Trophoblast cell (in vitro differentiated cells and primary cell): ENCODE results near the gene TCF15.
A peak's percentile ranks its signal among the peaks of the same experiment; 100 is the strongest.

ENCODE experiments used
- DNase-seq, 2 donors: peaks; one replicate each; pipeline ENCODE4 v3.0.0-alpha.2; 2016
- H2AFZ ChIP-seq: 2 replicates; pipeline ENCODE4 v1.6.1; 2013; ENCODE audit warnings: low read length, moderate library complexity, mild to moderate bottlenecking; ENCODE audit not compliant: insufficient read depth, poor library complexity
- H2AK5ac ChIP-seq: 2 replicates; pipeline ENCODE4 v1.6.1; 2013; ENCODE audit warnings: mild to moderate bottlenecking, low read length
- H2BK120ac ChIP-seq: 2 replicates; pipeline ENCODE4 v1.6.1; 2013; ENCODE audit warnings: low read length, mild to moderate bottlenecking, moderate library complexity; ENCODE audit not compliant: insufficient read depth, poor library complexity
- H2BK12ac ChIP-seq: 2 replicates; pipeline ENCODE4 v1.6.1; 2013; ENCODE audit warnings: mild to moderate bottlenecking, low read length, moderate library complexity
- H2BK5ac ChIP-seq: 2 replicates; pipeline ENCODE4 v1.6.1; 2013; ENCODE audit warnings: low read length, low read depth, moderate library complexity, mild to moderate bottlenecking; ENCODE audit not compliant: poor library complexity
- H3K14ac ChIP-seq: 2 replicates; pipeline ENCODE4 v1.6.1; 2013; ENCODE audit warnings: mild to moderate bottlenecking, low read length
- H3K18ac ChIP-seq: 2 replicates; pipeline ENCODE4 v1.6.1; 2013; ENCODE audit warnings: mild to moderate bottlenecking, low read length
- H3K23ac ChIP-seq: 2 replicates; pipeline ENCODE4 v1.6.1; 2013; ENCODE audit warnings: low read length
- H3K27ac ChIP-seq: 2 replicates; pipeline ENCODE4 v1.5.1; 2013; ENCODE audit warnings: low read depth, mild to moderate bottlenecking, inconsistent platforms, low read length, moderate library complexity
- H3K27me3 ChIP-seq: 2 replicates; pipeline ENCODE4 v1.6.1; 2013; ENCODE audit warnings: inconsistent platforms, mild to moderate bottlenecking, low read length, moderate library complexity; ENCODE audit not compliant: insufficient read depth
- H3K36me3 ChIP-seq, 2 experiments: 1 replicate in 1 of 2; 2 replicates in 1 of 2; pipeline ENCODE4 v1.6.1; 2013; ENCODE audit warnings: low read length in 2 of 2, mild to moderate bottlenecking in 2 of 2, moderate library complexity in 1 of 2; ENCODE audit not compliant: insufficient read depth in 2 of 2, control insufficient read depth in 1 of 2
- H3K4ac ChIP-seq: 2 replicates; pipeline ENCODE4 v1.6.1; 2013; ENCODE audit warnings: low read depth, mild to moderate bottlenecking, low read length, moderate library complexity
- H3K4me1 ChIP-seq, 2 experiments: 1 replicate in 1 of 2; 2 replicates in 1 of 2; pipeline ENCODE4 v1.6.1; 2013; ENCODE audit warnings: low read length in 2 of 2, mild to moderate bottlenecking in 2 of 2, moderate library complexity in 1 of 2; ENCODE audit not compliant: insufficient read depth in 2 of 2, control insufficient read depth in 1 of 2
- H3K4me2 ChIP-seq: 2 replicates; pipeline ENCODE4 v1.6.1; 2013; ENCODE audit warnings: inconsistent platforms, mild to moderate bottlenecking, low read length, moderate library complexity
- H3K4me3 ChIP-seq: 2 replicates; pipeline ENCODE4 v1.5.1; 2013; ENCODE audit warnings: mild to moderate bottlenecking, low read depth, low read length, inconsistent platforms
- H3K79me1 ChIP-seq: one replicate; pipeline ENCODE4 v1.6.1; 2013; ENCODE audit warnings: low read length
- H3K79me2 ChIP-seq: 2 replicates; pipeline ENCODE4 v1.6.1; 2013; ENCODE audit warnings: low read length, mild to moderate bottlenecking; ENCODE audit not compliant: control insufficient read depth, insufficient read depth, poor library complexity
- H3K9ac ChIP-seq: 2 replicates; pipeline ENCODE4 v1.6.1; 2013; ENCODE audit warnings: mild to moderate bottlenecking, low read length
- H3K9me3 ChIP-seq: 2 replicates; pipeline ENCODE4 v1.6.1; 2013; ENCODE audit warnings: low read depth, mild to moderate bottlenecking, control low read depth, inconsistent platforms, low read length; ENCODE audit not compliant: insufficient read depth
- H4K12ac ChIP-seq: 2 replicates; pipeline ENCODE4 v1.6.1; 2013; ENCODE audit warnings: low read depth, mild to moderate bottlenecking, low read length, moderate library complexity
- H4K8ac ChIP-seq: 2 replicates; pipeline ENCODE4 v1.6.1; 2013; ENCODE audit warnings: low read depth, mild to moderate bottlenecking, low read length, moderate library complexity
- H4K91ac ChIP-seq: one replicate; pipeline ENCODE4 v1.6.1; 2013; ENCODE audit warnings: low read depth, mild to moderate bottlenecking, low read length, moderate library complexity
- WGBS: extraction: QIAGEN DNeasy Blood & Tissue Kit; methylation state at CpG from one replicate; pipeline ENCODE4 v1.1.7; 2013; ENCODE audit warnings: missing lambda C conversion rate; ENCODE audit not compliant: insufficient read length, insufficient coverage; ENCODE audit errors: extremely low coverage; 5-methylcytosine and 5-hydroxymethylcytosine counted together

TCF15 gene

GRCh38 chr20:634148-634925 is 24.2 kb upstream of the TCF15 start:
- no peaks in the 10 kb centered on the region for H3K36me3 ChIP-seq
- H3K27ac ChIP-seq: no peak overlapping the region
- no peak overlapping the region for H3K4me3 ChIP-seq
- H3K4ac ChIP-seq: no peak overlapping the region
- no peak overlapping the region for H2BK5ac ChIP-seq
- no peak overlapping the region for H2BK120ac ChIP-seq
- H3K4me1 ChIP-seq: peaks cover 0 to 4% of the 10 kb centered on the region in 2 experiments
- no peak overlapping the region for H3K18ac ChIP-seq
- WGBS: no CpG with 5 or more reads among the region's 14 CpGs
- no peak overlapping the region for H2BK12ac ChIP-seq
- H4K12ac ChIP-seq: no peak overlapping the region
- no peak overlapping the region for H3K14ac ChIP-seq
- H2AFZ ChIP-seq: no peak overlapping the region
- H4K91ac ChIP-seq: no peak overlapping the region
- H3K9me3 ChIP-seq: peaks cover 2% of the 10 kb centered on the region
- no peaks in the 10 kb centered on the region for H3K27me3 ChIP-seq
- no peaks in the 10 kb centered on the region for H3K79me2 ChIP-seq
- no peak overlapping the region for H3K4me2 ChIP-seq
- no peak overlapping the region for H2AK5ac ChIP-seq
- no peak overlapping the region for H3K9ac ChIP-seq
- no peak for DNase-seq
- H3K79me1 ChIP-seq: no peaks in the 10 kb centered on the region
- no peak overlapping the region for H3K23ac ChIP-seq
- H4K8ac ChIP-seq: no peak overlapping the region

GRCh38 chr20:631101-631500 is 21.0 kb upstream of the TCF15 start:
- H3K9me3 ChIP-seq: peaks cover 2% of the 10 kb centered on the region
- no peak overlapping the region for H3K4me2 ChIP-seq
- peak in 1 of 2 donors; percentile 24 for DNase-seq
- no peak overlapping the region for H2BK5ac ChIP-seq
- H3K23ac ChIP-seq: no peak overlapping the region
- no peaks in the 10 kb centered on the region for H3K79me2 ChIP-seq
- no peak overlapping the region for H2BK120ac ChIP-seq
- H3K4me1 ChIP-seq: no peaks in the 10 kb centered on the region
- H2AFZ ChIP-seq: no peak overlapping the region
- no peak overlapping the region for H2AK5ac ChIP-seq
- H3K9ac ChIP-seq: no peak overlapping the region
- no peaks in the 10 kb centered on the region for H3K27me3 ChIP-seq
- no peaks in the 10 kb centered on the region for H3K79me1 ChIP-seq
- H3K4ac ChIP-seq: no peak overlapping the region
- no peak overlapping the region for H4K91ac ChIP-seq
- no peak overlapping the region for H3K27ac ChIP-seq
- H3K14ac ChIP-seq: no peak overlapping the region
- H3K4me3 ChIP-seq: no peak overlapping the region
- H4K8ac ChIP-seq: no peak overlapping the region
- no CpG with 5 or more reads among the region's 1 CpG for WGBS
- no peaks in the 10 kb centered on the region for H3K36me3 ChIP-seq
- H4K12ac ChIP-seq: no peak overlapping the region
- no peak overlapping the region for H3K18ac ChIP-seq
- no peak overlapping the region for H2BK12ac ChIP-seq

DNA sequence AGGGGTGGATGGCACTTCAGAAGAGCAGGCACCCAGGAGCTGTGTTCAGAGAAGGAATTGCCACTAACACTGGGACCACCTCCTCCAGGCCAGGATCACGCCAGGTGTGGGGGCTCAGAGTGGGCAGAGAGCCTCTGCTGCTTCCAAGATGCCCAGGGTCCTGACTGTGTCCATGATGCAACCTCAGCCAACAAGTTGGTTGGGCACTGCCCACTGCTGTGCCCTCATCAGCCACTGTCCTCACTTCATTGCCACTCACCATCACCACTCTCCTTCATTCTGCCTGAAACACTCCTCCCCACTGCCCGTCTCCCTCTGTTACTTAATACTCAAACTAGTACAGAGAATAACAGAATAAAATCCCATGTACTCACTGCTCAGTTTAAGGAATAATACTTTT is 16.5 kb upstream of the TCF15 start:
- H3K9me3 ChIP-seq: no peaks in the 10 kb centered on the region
- no CpG with 5 or more reads among the region's 2 CpGs for WGBS
- H3K4me2 ChIP-seq: no peak overlapping the region

GRCh38 chr20:625360-625932 is 15.3 kb upstream of the TCF15 start:
- no peaks in the 10 kb centered on the region for H3K79me2 ChIP-seq
- no peak overlapping the region for H2AFZ ChIP-seq
- no peak overlapping the region for H4K91ac ChIP-seq
- H3K4ac ChIP-seq: no peak overlapping the region
- H3K9me3 ChIP-seq: no peaks in the 10 kb centered on the region
- H4K12ac ChIP-seq: no peak overlapping the region
- no peak overlapping the region for H2BK5ac ChIP-seq
- H3K4me2 ChIP-seq: no peak overlapping the region
- H3K14ac ChIP-seq: no peak overlapping the region
- no peak overlapping the region for H3K18ac ChIP-seq
- H3K27me3 ChIP-seq: no peaks in the 10 kb centered on the region
- H3K79me1 ChIP-seq: peaks cover 1% of the 10 kb centered on the region
- no peak for DNase-seq
- no peak overlapping the region for H2AK5ac ChIP-seq
- no peak overlapping the region for H3K9ac ChIP-seq
- peaks cover 9 to 12% of the 10 kb centered on the region in 2 experiments for H3K4me1 ChIP-seq
- no peak overlapping the region for H2BK120ac ChIP-seq
- WGBS: no CpG with 5 or more reads among the region's 4 CpGs
- H3K27ac ChIP-seq: no peak overlapping the region
- H3K4me3 ChIP-seq: no peak overlapping the region
- H2BK12ac ChIP-seq: no peak overlapping the region
- H4K8ac ChIP-seq: no peak overlapping the region
- no peaks in the 10 kb centered on the region for H3K36me3 ChIP-seq
- H3K23ac ChIP-seq: no peak overlapping the region

More for the DNA sequence above, 16.5 kb upstream of the TCF15 start:
- H3K4ac ChIP-seq: no peak overlapping the region
- no peak overlapping the region for H2AFZ ChIP-seq
- H3K9ac ChIP-seq: no peak overlapping the region
- H3K27ac ChIP-seq: no peak overlapping the region
- H4K91ac ChIP-seq: no peak overlapping the region
- DNase-seq: no peak
- H3K23ac ChIP-seq: no peak overlapping the region
- H2AK5ac ChIP-seq: no peak overlapping the region
- H3K27me3 ChIP-seq: no peaks in the 10 kb centered on the region
- no peak overlapping the region for H3K4me3 ChIP-seq
- H3K79me1 ChIP-seq: no peaks in the 10 kb centered on the region
- peaks cover under 1% of the 10 kb centered on the region in 2 experiments for H3K4me1 ChIP-seq
- H4K12ac ChIP-seq: no peak overlapping the region
- no peak overlapping the region for H2BK12ac ChIP-seq
- no peak overlapping the region for H3K14ac ChIP-seq
- no peak overlapping the region for H4K8ac ChIP-seq
- no peak overlapping the region for H2BK5ac ChIP-seq
- no peak overlapping the region for H3K18ac ChIP-seq
- no peak overlapping the region for H2BK120ac ChIP-seq
- no peaks in the 10 kb centered on the region for H3K36me3 ChIP-seq
- H3K79me2 ChIP-seq: no peaks in the 10 kb centered on the region
